ENCODE results near the gene NTPCR.

The NTPCR gene

GRCh38 chr1:233025157-233025556 is 74.7 kb downstream of the NTPCR start:
- Mint-ChIP-seq H3K27ac (no peak overlapping the region), H3K9me3 (no peaks in the 10 kb centered on the region), H3K36me3 (peaks cover 6% of the 10 kb centered on the region), H3K4me1 (peaks cover 14% of the 10 kb centered on the region), H3K4me3 (no peak overlapping the region)
- ATAC-seq (no peak), DNase-seq (ENCODE audit: low spot score in 2 of 2) (no peak)

- ATAC-seq = no peak
- Mint-ChIP-seq H3K27ac (no peak overlapping the region), H3K9me3 (no peaks in the 10 kb centered on the region), H3K4me1 (peaks cover 14% of the 10 kb centered on the region), H3K4me3 (no peak overlapping the region), H3K36me3 (peaks cover 6% of the 10 kb centered on the region)
- no peak for DNase-seq (ENCODE audit: low spot score in 2 of 2)
These were observed 75.2 kb downstream of the NTPCR start for GRCh38 chr1:233025567-233025966.

- ATAC-seq (no peak), DNase-seq (ENCODE audit: low spot score in 2 of 2) (no peak)
- Mint-ChIP-seq H3K9me3 (no peaks in the 10 kb centered on the region), H3K4me3 (no peak overlapping the region), H3K27ac (no peak overlapping the region), H3K36me3 (peaks cover 6% of the 10 kb centered on the region), H3K4me1 (peaks cover 5% of the 10 kb centered on the region)
These were observed 76.6 kb downstream of the NTPCR start for GRCh38 chr1:233027046-233027445.

GRCh38 chr1:233031521-233031920 is 81.1 kb downstream of the NTPCR start:
- no peaks in the 10 kb centered on the region for H3K9me3 Mint-ChIP-seq

GRCh38 chr1:233032916-233033315 is 82.5 kb downstream of the NTPCR start:
- DNase-seq (ENCODE audit: low spot score in 2 of 2) (no peak), ATAC-seq (no peak)
- Mint-ChIP-seq H3K9me3 (no peaks in the 10 kb centered on the region), H3K4me1 (no peaks in the 10 kb centered on the region), H3K27ac (no peak overlapping the region), H3K36me3 (no peaks in the 10 kb centered on the region), H3K4me3 (no peak overlapping the region)

More at GRCh38 chr1:233031521-233031920, 81.1 kb downstream of the NTPCR start:
- H3K27ac Mint-ChIP-seq = no peak overlapping the region
- H3K4me3 Mint-ChIP-seq = no peak overlapping the region
- no peaks in the 10 kb centered on the region for H3K4me1 Mint-ChIP-seq
- ATAC-seq (no peak), DNase-seq (ENCODE audit: low spot score in 2 of 2) (no peak)
- no peaks in the 10 kb centered on the region for H3K36me3 Mint-ChIP-seq

- ATAC-seq (no peak), DNase-seq (ENCODE audit: low spot score in 2 of 2) (no peak)
- Mint-ChIP-seq H3K4me1 (no peaks in the 10 kb centered on the region), H3K27ac (no peak overlapping the region), H3K4me3 (no peak overlapping the region), H3K36me3 (no peaks in the 10 kb centered on the region), H3K9me3 (no peaks in the 10 kb centered on the region)
These were observed 83.0 kb downstream of the NTPCR start for GRCh38 chr1:233033361-233033760.
